Thyroid gland (tissue), 4 donors: ENCODE results near the gene GGTA1.

Source experiments
- POLR2A ChIP-seq, 2 donors: fragments of 450-650 bp; IDR thresholded peaks; one replicate each; pipeline ENCODE4 v1.6.1; 2017; ENCODE audit warnings: antibody characterized with exemption in 2 of 2, mild to moderate bottlenecking in 2 of 2, moderate library complexity in 1 of 2
- TF ChIP-seq, protein P1 (sequence below), 6 experiments: fragments of 200-600 bp in 3 of 6; fragments of 450-650 bp in 3 of 6; sonication (generic) in 3 of 6; IDR thresholded peaks; one replicate each; pipeline ENCODE4 v1.5.1; 2016 to 2019; ENCODE audit warnings: antibody characterized with exemption in 6 of 6, mild to moderate bottlenecking in 2 of 6, inconsistent platforms in 1 of 6, moderate library complexity in 1 of 6

GRCh38 chr9:121405899-121406298 is 93.7 kb downstream of the GGTA1 start:
- TF ChIP-seq, protein P1, sequence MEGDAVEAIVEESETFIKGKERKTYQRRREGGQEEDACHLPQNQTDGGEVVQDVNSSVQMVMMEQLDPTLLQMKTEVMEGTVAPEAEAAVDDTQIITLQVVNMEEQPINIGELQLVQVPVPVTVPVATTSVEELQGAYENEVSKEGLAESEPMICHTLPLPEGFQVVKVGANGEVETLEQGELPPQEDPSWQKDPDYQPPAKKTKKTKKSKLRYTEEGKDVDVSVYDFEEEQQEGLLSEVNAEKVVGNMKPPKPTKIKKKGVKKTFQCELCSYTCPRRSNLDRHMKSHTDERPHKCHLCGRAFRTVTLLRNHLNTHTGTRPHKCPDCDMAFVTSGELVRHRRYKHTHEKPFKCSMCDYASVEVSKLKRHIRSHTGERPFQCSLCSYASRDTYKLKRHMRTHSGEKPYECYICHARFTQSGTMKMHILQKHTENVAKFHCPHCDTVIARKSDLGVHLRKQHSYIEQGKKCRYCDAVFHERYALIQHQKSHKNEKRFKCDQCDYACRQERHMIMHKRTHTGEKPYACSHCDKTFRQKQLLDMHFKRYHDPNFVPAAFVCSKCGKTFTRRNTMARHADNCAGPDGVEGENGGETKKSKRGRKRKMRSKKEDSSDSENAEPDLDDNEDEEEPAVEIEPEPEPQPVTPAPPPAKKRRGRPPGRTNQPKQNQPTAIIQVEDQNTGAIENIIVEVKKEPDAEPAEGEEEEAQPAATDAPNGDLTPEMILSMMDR (IDR thresholded peaks at IDR 0.05): no peak
- no peak for TF ChIP-seq POLR2A (IDR thresholded peaks at IDR 0.05)
